HepG2 (cell line): Measurements from ENCODE around the gene AMIGO3. TPM values are rescaled to one million over a fixed set of nuclear protein-coding genes. Genes with fewer than 3 reads are reported as not detected.

Experiments used
- ATF2 ChIP-seq: sonication (generic); formaldehyde crosslinking; IDR thresholded peaks from 2 replicates; pipeline ENCODE4 v1.4.0; 2020; ENCODE audit warnings: missing genetic modification reagents
- KLF15 ChIP-seq: sonication (generic); formaldehyde crosslinking; IDR thresholded peaks from 2 replicates; pipeline ENCODE4 v1.8.1; 2023; ENCODE audit warnings: borderline replicate concordance, mild to moderate bottlenecking, inconsistent platforms, missing genetic modification reagents, mixed read lengths
- KMT2B ChIP-seq: IDR thresholded peaks from 2 replicates; pipeline ENCODE4 v1.6.1; 2016; ENCODE audit warnings: missing genetic modification reagents, missing compliant biosample characterization
- LCORL ChIP-seq, 2 experiments: fragments of 450-650 bp in 1 of 2; sonication (generic) in 1 of 2; formaldehyde crosslinking in 1 of 2; IDR thresholded peaks; 2 replicates each; pipeline versions ENCODE4 v1.5.0 to v1.6.1; 2017 to 2020; ENCODE audit warnings: antibody characterized with exemption in 1 of 2, missing genetic modification reagents in 1 of 2
- MIXL1 ChIP-seq: IDR thresholded peaks from 2 replicates; pipeline ENCODE4 v1.6.1; 2016
- ZNF331 ChIP-seq: sonication (generic); formaldehyde crosslinking; IDR thresholded peaks from 2 replicates; pipeline ENCODE4 v1.4.0; 2020; ENCODE audit warnings: missing genetic modification reagents
- ZNF563 ChIP-seq: sonication (generic); formaldehyde crosslinking; IDR thresholded peaks from 2 replicates; pipeline ENCODE4 v1.8.0; 2022; ENCODE audit warnings: mild to moderate bottlenecking, moderate library complexity, missing genetic modification reagents
- ZNF652 ChIP-seq: IDR thresholded peaks from 2 replicates; pipeline ENCODE4 v1.6.1; 2016; ENCODE audit warnings: low read depth, borderline replicate concordance
- ZSCAN21 ChIP-seq: sonication (generic); formaldehyde crosslinking; IDR thresholded peaks from 2 replicates; pipeline ENCODE4 v1.8.0; 2022; ENCODE audit warnings: mild to moderate bottlenecking, missing genetic modification reagents, moderate library complexity, borderline replicate concordance
- polyA plus RNA-seq, 8 experiments: library from polyadenylated mRNA; depleted of rRNA in 3 of 8; stranded (reverse) in 7 of 8; unstranded in 1 of 8; fragments of >200 nt; fragmentation: Illumina TruSeq in 4 of 8; extraction: Trizol in 4 of 8; gene quantifications; 2 replicates each; pipeline versions ENCODE4 v1.2.1 to v1.2.3, GENCODE V29; 2011 to 2016; ENCODE audit warnings: low read depth in 4 of 8, missing spikeins in 1 of 8, mixed read lengths in 1 of 8; ENCODE audit not compliant: insufficient read depth in 1 of 8
- total RNA-seq, 5 experiments: library from RNA; depleted of rRNA; stranded (reverse); fragments of >200 nt; fragmentation: Illumina TruSeq; extraction: Trizol; gene quantifications; 2 replicates each; pipeline ENCODE4 v1.2.3, GENCODE V29; 2016; ENCODE audit warnings: low read depth in 1 of 5
- TF ChIP-seq, protein P1 (sequence below): sonication (generic); formaldehyde crosslinking; IDR thresholded peaks from 2 replicates; pipeline ENCODE4 v1.4.0; 2020; ENCODE audit warnings: missing genetic modification reagents, borderline replicate concordance
- TF ChIP-seq, protein P2 (sequence below): sonication (generic); formaldehyde crosslinking; IDR thresholded peaks from 2 replicates; pipeline ENCODE4 v1.5.1; 2020; ENCODE audit warnings: mild to moderate bottlenecking, missing genetic modification reagents, borderline replicate concordance
- TF ChIP-seq, protein P3 (sequence below): IDR thresholded peaks from 2 replicates; pipeline ENCODE4 v1.4.0; 2020; ENCODE audit warnings: mild to moderate bottlenecking, missing genetic modification reagents

AMIGO3 gene
- total and polyA plus RNA-seq, 2 of the 13 experiments (the other 11 are each of a cell fraction or from before 2014, with no cell fraction given): 0.35 TPM; not detected in 1

GRCh38 chr3:49668414-49668797 lies 51.1 kb downstream of the AMIGO3 start (continued):
- TF ChIP-seq KLF15 (CRISPR knock-in tag): no peak
- TF ChIP-seq ZSCAN21 (CRISPR knock-in tag): peak; percentile 24; the same call in 1 of the 2 replicates
- no peak for TF ChIP-seq ZNF563 (CRISPR knock-in tag)
- peak; percentile 50; the same call in 1 of the 2 replicates for TF ChIP-seq ZNF652 (CRISPR knock-in tag)
- no peak for TF ChIP-seq LCORL (IDR thresholded peaks at IDR 0.05)
- peak; percentile 75 for TF ChIP-seq LCORL (CRISPR knock-in tag; IDR thresholded peaks at IDR 0.05)
- TF ChIP-seq, protein P1, sequence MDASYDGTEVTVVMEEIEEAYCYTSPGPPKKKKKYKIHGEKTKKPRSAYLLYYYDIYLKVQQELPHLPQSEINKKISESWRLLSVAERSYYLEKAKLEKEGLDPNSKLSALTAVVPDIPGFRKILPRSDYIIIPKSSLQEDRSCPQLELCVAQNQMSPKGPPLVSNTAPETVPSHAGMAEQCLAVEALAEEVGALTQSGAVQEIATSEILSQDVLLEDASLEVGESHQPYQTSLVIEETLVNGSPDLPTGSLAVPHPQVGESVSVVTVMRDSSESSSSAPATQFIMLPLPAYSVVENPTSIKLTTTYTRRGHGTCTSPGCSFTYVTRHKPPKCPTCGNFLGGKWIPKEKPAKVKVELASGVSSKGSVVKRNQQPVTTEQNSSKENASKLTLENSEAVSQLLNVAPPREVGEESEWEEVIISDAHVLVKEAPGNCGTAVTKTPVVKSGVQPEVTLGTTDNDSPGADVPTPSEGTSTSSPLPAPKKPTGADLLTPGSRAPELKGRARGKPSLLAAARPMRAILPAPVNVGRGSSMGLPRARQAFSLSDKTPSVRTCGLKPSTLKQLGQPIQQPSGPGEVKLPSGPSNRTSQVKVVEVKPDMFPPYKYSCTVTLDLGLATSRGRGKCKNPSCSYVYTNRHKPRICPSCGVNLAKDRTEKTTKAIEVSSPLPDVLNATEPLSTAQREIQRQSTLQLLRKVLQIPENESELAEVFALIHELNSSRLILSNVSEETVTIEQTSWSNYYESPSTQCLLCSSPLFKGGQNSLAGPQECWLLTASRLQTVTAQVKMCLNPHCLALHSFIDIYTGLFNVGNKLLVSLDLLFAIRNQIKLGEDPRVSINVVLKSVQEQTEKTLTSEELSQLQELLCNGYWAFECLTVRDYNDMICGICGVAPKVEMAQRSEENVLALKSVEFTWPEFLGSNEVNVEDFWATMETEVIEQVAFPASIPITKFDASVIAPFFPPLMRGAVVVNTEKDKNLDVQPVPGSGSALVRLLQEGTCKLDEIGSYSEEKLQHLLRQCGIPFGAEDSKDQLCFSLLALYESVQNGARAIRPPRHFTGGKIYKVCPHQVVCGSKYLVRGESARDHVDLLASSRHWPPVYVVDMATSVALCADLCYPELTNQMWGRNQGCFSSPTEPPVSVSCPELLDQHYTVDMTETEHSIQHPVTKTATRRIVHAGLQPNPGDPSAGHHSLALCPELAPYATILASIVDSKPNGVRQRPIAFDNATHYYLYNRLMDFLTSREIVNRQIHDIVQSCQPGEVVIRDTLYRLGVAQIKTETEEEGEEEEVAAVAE (CRISPR knock-in tag): peak; percentile 42; the same call in 1 of the 2 replicates
- TF ChIP-seq, protein P2, sequence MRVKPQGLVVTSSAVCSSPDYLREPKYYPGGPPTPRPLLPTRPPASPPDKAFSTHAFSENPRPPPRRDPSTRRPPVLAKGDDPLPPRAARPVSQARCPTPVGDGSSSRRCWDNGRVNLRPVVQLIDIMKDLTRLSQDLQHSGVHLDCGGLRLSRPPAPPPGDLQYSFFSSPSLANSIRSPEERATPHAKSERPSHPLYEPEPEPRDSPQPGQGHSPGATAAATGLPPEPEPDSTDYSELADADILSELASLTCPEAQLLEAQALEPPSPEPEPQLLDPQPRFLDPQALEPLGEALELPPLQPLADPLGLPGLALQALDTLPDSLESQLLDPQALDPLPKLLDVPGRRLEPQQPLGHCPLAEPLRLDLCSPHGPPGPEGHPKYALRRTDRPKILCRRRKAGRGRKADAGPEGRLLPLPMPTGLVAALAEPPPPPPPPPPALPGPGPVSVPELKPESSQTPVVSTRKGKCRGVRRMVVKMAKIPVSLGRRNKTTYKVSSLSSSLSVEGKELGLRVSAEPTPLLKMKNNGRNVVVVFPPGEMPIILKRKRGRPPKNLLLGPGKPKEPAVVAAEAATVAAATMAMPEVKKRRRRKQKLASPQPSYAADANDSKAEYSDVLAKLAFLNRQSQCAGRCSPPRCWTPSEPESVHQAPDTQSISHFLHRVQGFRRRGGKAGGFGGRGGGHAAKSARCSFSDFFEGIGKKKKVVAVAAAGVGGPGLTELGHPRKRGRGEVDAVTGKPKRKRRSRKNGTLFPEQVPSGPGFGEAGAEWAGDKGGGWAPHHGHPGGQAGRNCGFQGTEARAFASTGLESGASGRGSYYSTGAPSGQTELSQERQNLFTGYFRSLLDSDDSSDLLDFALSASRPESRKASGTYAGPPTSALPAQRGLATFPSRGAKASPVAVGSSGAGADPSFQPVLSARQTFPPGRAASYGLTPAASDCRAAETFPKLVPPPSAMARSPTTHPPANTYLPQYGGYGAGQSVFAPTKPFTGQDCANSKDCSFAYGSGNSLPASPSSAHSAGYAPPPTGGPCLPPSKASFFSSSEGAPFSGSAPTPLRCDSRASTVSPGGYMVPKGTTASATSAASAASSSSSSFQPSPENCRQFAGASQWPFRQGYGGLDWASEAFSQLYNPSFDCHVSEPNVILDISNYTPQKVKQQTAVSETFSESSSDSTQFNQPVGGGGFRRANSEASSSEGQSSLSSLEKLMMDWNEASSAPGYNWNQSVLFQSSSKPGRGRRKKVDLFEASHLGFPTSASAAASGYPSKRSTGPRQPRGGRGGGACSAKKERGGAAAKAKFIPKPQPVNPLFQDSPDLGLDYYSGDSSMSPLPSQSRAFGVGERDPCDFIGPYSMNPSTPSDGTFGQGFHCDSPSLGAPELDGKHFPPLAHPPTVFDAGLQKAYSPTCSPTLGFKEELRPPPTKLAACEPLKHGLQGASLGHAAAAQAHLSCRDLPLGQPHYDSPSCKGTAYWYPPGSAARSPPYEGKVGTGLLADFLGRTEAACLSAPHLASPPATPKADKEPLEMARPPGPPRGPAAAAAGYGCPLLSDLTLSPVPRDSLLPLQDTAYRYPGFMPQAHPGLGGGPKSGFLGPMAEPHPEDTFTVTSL: peak; percentile 54; the same call in 1 of the 2 replicates
- TF ChIP-seq, protein P3, sequence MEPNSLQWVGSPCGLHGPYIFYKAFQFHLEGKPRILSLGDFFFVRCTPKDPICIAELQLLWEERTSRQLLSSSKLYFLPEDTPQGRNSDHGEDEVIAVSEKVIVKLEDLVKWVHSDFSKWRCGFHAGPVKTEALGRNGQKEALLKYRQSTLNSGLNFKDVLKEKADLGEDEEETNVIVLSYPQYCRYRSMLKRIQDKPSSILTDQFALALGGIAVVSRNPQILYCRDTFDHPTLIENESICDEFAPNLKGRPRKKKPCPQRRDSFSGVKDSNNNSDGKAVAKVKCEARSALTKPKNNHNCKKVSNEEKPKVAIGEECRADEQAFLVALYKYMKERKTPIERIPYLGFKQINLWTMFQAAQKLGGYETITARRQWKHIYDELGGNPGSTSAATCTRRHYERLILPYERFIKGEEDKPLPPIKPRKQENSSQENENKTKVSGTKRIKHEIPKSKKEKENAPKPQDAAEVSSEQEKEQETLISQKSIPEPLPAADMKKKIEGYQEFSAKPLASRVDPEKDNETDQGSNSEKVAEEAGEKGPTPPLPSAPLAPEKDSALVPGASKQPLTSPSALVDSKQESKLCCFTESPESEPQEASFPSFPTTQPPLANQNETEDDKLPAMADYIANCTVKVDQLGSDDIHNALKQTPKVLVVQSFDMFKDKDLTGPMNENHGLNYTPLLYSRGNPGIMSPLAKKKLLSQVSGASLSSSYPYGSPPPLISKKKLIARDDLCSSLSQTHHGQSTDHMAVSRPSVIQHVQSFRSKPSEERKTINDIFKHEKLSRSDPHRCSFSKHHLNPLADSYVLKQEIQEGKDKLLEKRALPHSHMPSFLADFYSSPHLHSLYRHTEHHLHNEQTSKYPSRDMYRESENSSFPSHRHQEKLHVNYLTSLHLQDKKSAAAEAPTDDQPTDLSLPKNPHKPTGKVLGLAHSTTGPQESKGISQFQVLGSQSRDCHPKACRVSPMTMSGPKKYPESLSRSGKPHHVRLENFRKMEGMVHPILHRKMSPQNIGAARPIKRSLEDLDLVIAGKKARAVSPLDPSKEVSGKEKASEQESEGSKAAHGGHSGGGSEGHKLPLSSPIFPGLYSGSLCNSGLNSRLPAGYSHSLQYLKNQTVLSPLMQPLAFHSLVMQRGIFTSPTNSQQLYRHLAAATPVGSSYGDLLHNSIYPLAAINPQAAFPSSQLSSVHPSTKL (CRISPR knock-in tag): peak; percentile 90
- 0 out of 2 replicates have a peak, but pooled peaks have one; percentile 31 for TF ChIP-seq KMT2B (CRISPR knock-in tag)
- 0 out of 2 replicates have a peak, but pooled peaks have one; percentile 71 for TF ChIP-seq MIXL1 (CRISPR knock-in tag)
- peak; percentile 87 for TF ChIP-seq ZNF331 (CRISPR knock-in tag)
- peak; percentile 59; the same call in 1 of the 2 replicates for TF ChIP-seq ATF2
